Common myeloid progenitor, CD34-positive (primary cell): ENCODE measurements around the gene KLHL36.

Experiments
- CTCF ChIA-PET: fragments of 350-600 bp; sonication (Branson Sonifier 250); formaldehyde crosslinking; loops from one replicate; lab custom pipeline; 2021; ENCODE audit warnings: antibody characterized with exemption; lab: Charles Lee
- POLR2A ChIA-PET: fragments of 350-600 bp; sonication (Branson Sonifier 250); formaldehyde crosslinking; loops from one replicate; lab custom pipeline; 2021; ENCODE audit warnings: antibody characterized with exemption; lab: Charles Lee
- DNase-seq, 3 donors: peaks; one replicate each; pipeline versions ENCODE4 v3.0.0 to v3.0.0-alpha.2; 2013
- H3K27ac ChIP-seq, 2 experiments: 1 replicate in 1 of 2; 2 replicates in 1 of 2; pipeline ENCODE4 v1.7.0; 2013; ENCODE audit warnings: inconsistent platforms in 2 of 2, low read length in 2 of 2, mild to moderate bottlenecking in 2 of 2, low read depth in 1 of 2, moderate library complexity in 1 of 2; ENCODE audit not compliant: severe bottlenecking in 2 of 2, insufficient read depth in 1 of 2, poor library complexity in 1 of 2
- H3K27me3 ChIP-seq, 5 experiments: replicated peaks in 2 of 5; 1 replicate in 3 of 5; 2 replicates in 2 of 5; pipeline versions ENCODE4 v1.6.1 to v1.7.0; 2013; ENCODE audit warnings: low read length in 4 of 5, mild to moderate bottlenecking in 2 of 5, moderate library complexity in 2 of 5, inconsistent platforms in 1 of 5; ENCODE audit not compliant: insufficient read depth in 5 of 5, control insufficient read depth in 4 of 5
- H3K36me3 ChIP-seq, 4 experiments: 1 replicate in 2 of 4; 2 replicates in 2 of 4; pipeline versions ENCODE4 v1.6.1 to v1.7.0; 2013; ENCODE audit warnings: low read length in 3 of 4, control low read depth in 1 of 4, mild to moderate bottlenecking in 1 of 4; ENCODE audit not compliant: control insufficient read depth in 4 of 4, insufficient read depth in 4 of 4
- H3K4me1 ChIP-seq, 4 experiments: 1 replicate in 3 of 4; 2 replicates in 1 of 4; pipeline versions ENCODE4 v1.6.1 to v1.7.1; 2013; ENCODE audit warnings: low read length in 3 of 4, mild to moderate bottlenecking in 3 of 4, control low read depth in 1 of 4, inconsistent platforms in 1 of 4, moderate library complexity in 1 of 4; ENCODE audit not compliant: control insufficient read depth in 4 of 4, insufficient read depth in 4 of 4; ENCODE audit errors: control extremely low read depth in 1 of 4
- H3K4me3 ChIP-seq, 7 experiments: 1 replicate in 4 of 7; 2 replicates in 3 of 7; pipeline versions ENCODE4 v1.5.1 to v1.7.0; 2013; ENCODE audit warnings: mild to moderate bottlenecking in 7 of 7, low read length in 6 of 7, moderate library complexity in 6 of 7, inconsistent platforms in 2 of 7, low read depth in 2 of 7, control low read depth in 1 of 7; ENCODE audit not compliant: insufficient read depth in 4 of 7, control insufficient read depth in 1 of 7; ENCODE audit errors: extremely low read depth in 1 of 7
- H3K9me3 ChIP-seq, 5 experiments: 1 replicate in 4 of 5; 2 replicates in 1 of 5; pipeline versions ENCODE4 v1.6.1 to v1.7.1; 2013; ENCODE audit warnings: low read length in 4 of 5, mild to moderate bottlenecking in 2 of 5, inconsistent platforms in 1 of 5, low read depth in 1 of 5, moderate library complexity in 1 of 5; ENCODE audit not compliant: control insufficient read depth in 4 of 5, insufficient read depth in 2 of 5; ENCODE audit errors: control extremely low read depth in 1 of 5
- WGBS: methylation state at CpG from one replicate; pipeline ENCODE4 v1.1.5; 2013; ENCODE audit not compliant: insufficient coverage; 5-methylcytosine and 5-hydroxymethylcytosine counted together

Gene KLHL36

DNA sequence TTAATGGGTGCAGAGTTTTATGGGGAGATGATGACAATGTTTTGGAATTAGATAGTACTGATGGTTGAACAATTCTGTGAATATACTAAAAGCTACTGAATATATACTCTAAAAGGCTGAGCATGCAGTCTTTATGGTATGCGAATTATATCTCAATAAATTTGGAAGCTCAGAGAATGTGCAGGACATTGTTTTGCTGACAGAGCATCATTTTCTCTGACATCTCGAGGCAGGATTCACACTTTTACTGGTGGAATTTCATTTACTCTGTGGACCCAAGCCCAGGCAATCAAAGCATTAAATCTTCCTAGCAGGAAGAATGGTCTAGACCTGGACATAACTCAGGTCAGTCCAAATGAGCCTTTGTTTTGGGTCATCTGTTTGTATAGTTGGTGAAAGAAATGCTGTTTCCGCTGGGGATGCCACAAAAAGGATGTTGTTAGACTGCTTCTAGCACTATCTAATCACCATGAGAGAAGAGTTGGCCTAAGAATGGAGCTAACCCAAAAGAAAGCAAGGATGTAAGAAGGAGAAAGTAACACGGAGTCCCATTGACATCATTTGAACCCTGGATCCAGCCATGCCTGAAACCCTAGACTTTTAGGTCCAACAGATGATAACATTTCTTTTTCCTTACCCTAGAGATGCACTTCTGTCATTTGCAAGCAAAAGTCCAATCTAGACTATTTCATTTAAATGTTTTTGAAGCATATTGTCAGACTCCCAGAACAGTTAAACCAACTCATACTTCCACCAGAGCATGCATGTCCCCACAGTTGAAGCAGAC lies 32.7 kb downstream of the KLHL36 start:
- 100% methylated on average over 3 of the region's 4 CpGs for WGBS
- Histone ChIP-seq H3K36me3 (no peaks in the 10 kb centered on the region), H3K27ac (no peak overlapping the region), H3K4me3 (no peak overlapping the region), H3K4me1 (no peaks in the 10 kb centered on the region), H3K9me3 (no peaks in the 10 kb centered on the region), H3K27me3 (peaks cover 0 to 7% (median 0%) of the 10 kb centered on the region in 5 experiments)
- ChIA-PET POLR2A (no interaction called here), CTCF (interaction anchor here (0.6 to 1.5 kb wide), 5 partner anchors 9 to 81 kb away, joined by 3 to 9 read pairs (median 5); no protein-coding TSS in a partner anchor)
- DNase-seq = no peak

DNA sequence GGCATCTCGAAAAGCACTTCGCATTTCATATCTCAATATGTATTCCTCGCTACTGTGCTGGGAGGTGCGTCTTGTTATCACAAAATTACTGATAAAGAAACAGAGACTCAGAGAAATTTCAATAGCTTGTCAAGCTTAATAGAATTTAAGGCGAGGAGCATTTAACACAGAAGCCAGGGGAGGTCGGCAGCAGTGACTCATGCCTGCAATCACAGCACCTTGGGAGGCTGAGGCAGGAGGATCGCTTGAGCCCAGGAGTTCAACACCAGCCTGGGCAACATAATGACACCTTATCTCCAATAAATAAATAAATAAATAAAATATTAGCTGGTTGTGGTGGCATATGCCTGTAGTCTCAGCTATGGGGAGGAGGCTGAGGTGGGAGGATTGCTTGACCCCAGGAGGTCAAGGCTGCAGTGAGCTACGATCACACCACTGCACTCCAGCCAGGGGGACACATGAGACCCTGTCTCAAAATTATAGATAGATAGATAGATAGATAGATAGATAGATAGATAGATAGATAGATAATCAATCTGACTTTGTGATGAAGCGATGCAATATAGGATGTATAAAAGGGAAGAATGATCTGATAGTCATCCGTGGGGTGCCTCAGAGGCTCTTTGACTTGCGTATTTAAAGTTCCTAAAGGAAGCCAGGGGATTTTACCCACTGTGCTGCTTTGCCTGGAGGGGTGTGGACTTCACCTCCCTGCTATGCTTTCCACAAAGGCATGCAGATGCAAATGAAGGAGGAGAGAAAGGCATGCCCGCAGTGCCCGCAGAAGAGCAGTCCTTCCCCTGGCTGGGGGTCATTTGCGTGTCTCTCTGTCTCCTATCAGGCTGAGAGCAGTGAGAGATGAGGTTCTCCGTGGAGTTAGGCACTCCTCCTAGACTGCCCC lies 35.6 kb downstream of the KLHL36 start:
- Histone ChIP-seq H3K27me3 (peaks cover 0 to 7% (median 0%) of the 10 kb centered on the region in 5 experiments), H3K4me3 (no peak overlapping the region), H3K9me3 (peaks cover 0 to 4% (median 0%) of the 10 kb centered on the region in 5 experiments), H3K27ac (no peak overlapping the region), H3K36me3 (no peaks in the 10 kb centered on the region), H3K4me1 (peaks cover 0 to 2% (median 0%) of the 10 kb centered on the region in 4 experiments)
- no peak for DNase-seq
- ChIA-PET CTCF (interaction anchor here (1.5 kb wide), 1 partner anchor 12 kb away, joined by 5 read pairs; no protein-coding TSS in a partner anchor), POLR2A (no interaction called here)
- 89% methylated on average over 9 of the region's 15 CpGs for WGBS

DNA sequence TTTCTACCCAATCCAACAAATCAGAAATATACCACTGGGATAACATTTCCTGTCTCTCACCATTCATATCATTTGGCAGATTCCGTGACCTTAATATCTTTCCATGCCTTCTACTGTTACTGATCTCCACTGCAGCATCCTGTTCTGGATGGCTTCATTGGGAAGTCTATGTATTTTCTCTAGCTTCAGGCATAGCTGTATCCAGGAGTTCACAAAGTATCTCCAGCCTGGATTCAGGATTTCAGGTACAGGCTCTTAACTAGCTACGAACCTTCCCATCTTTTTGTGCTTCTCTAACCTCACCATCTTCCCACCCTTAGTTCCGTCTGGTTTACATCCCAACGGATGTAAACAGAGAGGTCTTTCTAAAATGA lies 36.3 kb downstream of the KLHL36 start:
- ChIA-PET POLR2A (no interaction called here), CTCF (interaction anchor here (1.5 to 1.8 kb wide), 2 partner anchors 12 to 13 kb away, joined by 5 to 9 read pairs; no protein-coding TSS in a partner anchor)
- WGBS = 97% methylated on average over 4 of the region's 4 CpGs

DNA sequence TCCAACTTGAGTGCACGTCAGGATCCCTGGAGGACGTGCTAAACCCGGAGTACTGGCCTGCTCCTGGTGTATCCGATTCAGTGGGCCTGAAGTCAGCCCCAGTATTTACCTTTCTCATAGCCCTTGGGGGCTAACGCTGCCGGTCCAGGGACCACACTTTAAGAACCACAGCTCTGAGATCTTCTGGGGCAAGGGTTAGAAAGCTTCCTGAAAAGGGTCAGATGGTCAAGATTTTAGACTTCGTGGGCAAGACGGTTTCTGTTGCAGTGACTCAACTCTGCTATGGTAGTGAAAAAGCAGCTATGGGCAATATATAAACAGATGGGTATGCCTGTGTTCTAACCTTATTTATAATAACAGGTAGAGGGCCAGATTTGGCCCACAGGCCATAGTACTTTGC lies 36.9 kb downstream of the KLHL36 start:
- peaks cover 0 to 2% (median 0%) of the 10 kb centered on the region in 4 experiments for H3K4me1 ChIP-seq
- H3K4me3 ChIP-seq = no peak overlapping the region
- no peaks in the 10 kb centered on the region for H3K36me3 ChIP-seq
- CTCF ChIA-PET = interaction anchor here (1.8 kb wide), 1 partner anchor 13 kb away, joined by 9 read pairs; no protein-coding TSS in a partner anchor
- no peak for DNase-seq
- 89% methylated on average over 8 of the region's 8 CpGs for WGBS
- peaks cover 0 to 7% (median 0%) of the 10 kb centered on the region in 5 experiments for H3K27me3 ChIP-seq
- H3K9me3 ChIP-seq = peaks cover 0 to 4% (median 0%) of the 10 kb centered on the region in 5 experiments
- POLR2A ChIA-PET = interaction anchor here (0.7 kb wide), 1 partner anchor 16 kb away, joined by 3 read pairs; no protein-coding TSS in a partner anchor
- H3K27ac ChIP-seq = no peak overlapping the region

More for the DNA sequence above, 36.3 kb downstream of the KLHL36 start:
- peaks cover 0 to 7% (median 0%) of the 10 kb centered on the region in 5 experiments for H3K27me3 ChIP-seq
- peaks cover 0 to 2% (median 0%) of the 10 kb centered on the region in 4 experiments for H3K4me1 ChIP-seq
- H3K9me3 ChIP-seq = peaks cover 0 to 4% (median 0%) of the 10 kb centered on the region in 5 experiments
- no peak overlapping the region for H3K4me3 ChIP-seq
- H3K27ac ChIP-seq = no peak overlapping the region
- DNase-seq = no peak
- no peaks in the 10 kb centered on the region for H3K36me3 ChIP-seq

DNA sequence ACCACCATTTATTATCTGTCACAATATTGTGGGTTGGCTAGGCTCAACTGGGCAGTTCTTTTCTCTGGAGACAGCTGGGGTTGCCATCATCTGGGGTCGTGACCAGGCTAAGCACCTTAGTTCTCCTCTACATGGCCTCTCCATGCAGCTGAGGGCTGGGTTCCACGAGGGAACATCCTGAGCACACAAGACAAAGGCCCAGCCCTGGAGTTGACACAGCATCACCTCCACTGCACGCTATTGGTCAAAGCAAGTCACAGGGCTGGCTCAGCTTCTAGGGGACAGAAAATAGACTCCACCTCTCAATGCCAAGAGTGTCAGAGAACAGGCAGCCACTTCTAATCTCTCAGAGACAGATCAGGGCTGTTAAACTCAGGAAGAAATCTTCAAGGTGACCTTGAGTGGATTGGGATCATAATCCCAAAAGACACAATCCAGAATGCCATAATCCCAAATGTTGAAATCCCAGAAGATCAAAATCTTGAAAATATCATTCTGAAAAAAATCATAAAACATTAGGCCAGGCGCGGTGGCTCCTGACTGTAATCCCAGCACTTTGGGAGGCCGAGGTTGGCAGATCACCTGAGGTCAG lies 38.5 kb downstream of the KLHL36 start:
- peak in 2 of 3 donors; percentile 10 to 24 for DNase-seq
- peaks cover 0 to 2% (median 0%) of the 10 kb centered on the region in 4 experiments for H3K4me1 ChIP-seq
- H3K27ac ChIP-seq = no peak overlapping the region
- peaks cover 0 to 7% (median 0%) of the 10 kb centered on the region in 5 experiments for H3K27me3 ChIP-seq
- no peaks in the 10 kb centered on the region for H3K36me3 ChIP-seq
- peaks cover 0 to 4% (median 0%) of the 10 kb centered on the region in 5 experiments for H3K9me3 ChIP-seq
- H3K4me3 ChIP-seq = no peak overlapping the region
- CTCF ChIA-PET = interaction anchor here (0.9 to 1.9 kb wide), 3 partner anchors 12 to 15 kb away, joined by 3 to 4 read pairs (median 4); no protein-coding TSS in a partner anchor
- POLR2A ChIA-PET = no interaction called here
- WGBS = 97% methylated on average over 6 of the region's 6 CpGs

DNA sequence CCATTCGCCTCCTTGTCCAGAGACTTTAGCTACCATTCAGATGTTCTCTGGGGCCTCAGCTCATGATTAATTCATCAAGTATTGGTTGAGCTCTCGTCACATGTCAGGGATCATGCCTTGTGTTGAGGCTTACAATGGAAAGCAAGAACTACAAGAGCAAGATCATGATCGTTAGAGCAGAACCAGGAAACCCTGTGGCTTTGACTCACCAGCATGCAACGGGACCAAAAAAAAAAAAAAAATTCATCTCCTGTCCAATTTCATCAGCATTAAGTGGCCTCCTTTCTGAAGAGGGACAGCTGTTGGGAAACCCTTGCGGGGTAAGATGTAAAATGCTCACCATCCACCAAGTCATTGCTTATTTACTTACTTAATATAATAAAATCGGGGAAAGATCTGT lies 39.4 kb downstream of the KLHL36 start:
- DNase-seq = peak; percentile 8 to 54 (median 45)
- H3K4me1 ChIP-seq = peaks cover 0 to 3% (median under 1%) of the 10 kb centered on the region in 4 experiments
- POLR2A ChIA-PET = no interaction called here
- H3K27ac ChIP-seq = no peak overlapping the region
- CTCF ChIA-PET = interaction anchor here (0.9 to 1.9 kb wide), 6 partner anchors 11 to 65 kb away, joined by 3 to 4 read pairs (median 3); no protein-coding TSS in a partner anchor
- peaks cover 0 to 4% (median 0%) of the 10 kb centered on the region in 5 experiments for H3K9me3 ChIP-seq
- H3K36me3 ChIP-seq = no peaks in the 10 kb centered on the region
- 48% methylated on average over 4 of the region's 6 CpGs for WGBS
- no peak overlapping the region for H3K4me3 ChIP-seq
- H3K27me3 ChIP-seq = peaks cover 0 to 7% (median 0%) of the 10 kb centered on the region in 5 experiments
